ENCODE measurements around the gene SGCG.
A peak's percentile ranks its signal among the peaks of the same experiment; 100 is the strongest.
"Not testable (repeated sequence)": the region's sequence is repeated elsewhere in the genome, so short reads cannot be mapped to it uniquely, and the experiment has no call there.

Gene SGCG

DNA sequence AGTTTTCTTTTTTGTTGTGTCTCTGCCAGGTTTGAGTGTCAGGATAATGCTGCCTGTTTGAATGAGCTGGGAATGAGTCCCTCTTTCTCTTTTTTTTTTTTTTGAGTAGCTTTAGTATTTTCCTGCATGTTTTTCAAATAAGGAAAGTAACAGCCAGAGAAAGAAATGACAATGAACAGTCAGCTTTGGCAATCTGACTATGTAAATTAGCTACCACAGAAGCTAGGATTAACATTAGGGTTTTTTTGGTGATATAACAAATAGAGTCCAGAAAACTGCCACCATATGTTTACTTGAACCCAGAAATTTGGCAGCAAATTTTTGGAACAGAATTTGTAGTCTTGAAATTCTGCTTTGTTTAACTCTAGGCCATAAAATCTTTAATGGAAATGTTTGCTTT is 50.5 kb downstream of the SGCG start:
- DNase-seq, result no peak

- no peak for DNase-seq
These were observed 55.2 kb downstream of the SGCG start for GRCh38 chr13:23235994-23236393.

DNA sequence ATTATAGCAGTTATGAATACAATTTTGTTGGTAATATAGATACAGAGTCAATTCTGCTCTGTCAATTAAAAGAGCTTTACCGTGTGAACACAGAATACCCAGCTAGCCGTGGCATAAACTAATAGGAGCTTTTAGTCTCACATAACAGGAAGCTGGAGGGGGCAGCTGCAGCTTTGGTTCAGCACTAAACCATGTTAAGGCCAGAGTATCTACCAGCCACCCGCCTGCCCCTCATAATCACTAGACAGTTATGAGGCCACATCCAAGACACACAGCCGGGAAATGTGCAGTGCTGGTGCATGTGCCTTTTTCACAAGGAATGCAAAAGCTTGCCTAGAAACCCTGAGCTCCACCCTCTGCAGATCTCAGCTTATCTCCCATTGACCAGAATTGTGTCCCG is 62.3 kb downstream of the SGCG start:
- DNase-seq, result no peak

GRCh38 chr13:23248410-23248809 is 67.6 kb downstream of the SGCG start:
- DNase-seq, result not testable (repeated sequence)

- DNase-seq, result no peak
These were observed 73.7 kb downstream of the SGCG start for GRCh38 chr13:23254506-23254905.

GRCh38 chr13:23267571-23267970 is 86.8 kb downstream of the SGCG start:
- no peak for DNase-seq

DNA sequence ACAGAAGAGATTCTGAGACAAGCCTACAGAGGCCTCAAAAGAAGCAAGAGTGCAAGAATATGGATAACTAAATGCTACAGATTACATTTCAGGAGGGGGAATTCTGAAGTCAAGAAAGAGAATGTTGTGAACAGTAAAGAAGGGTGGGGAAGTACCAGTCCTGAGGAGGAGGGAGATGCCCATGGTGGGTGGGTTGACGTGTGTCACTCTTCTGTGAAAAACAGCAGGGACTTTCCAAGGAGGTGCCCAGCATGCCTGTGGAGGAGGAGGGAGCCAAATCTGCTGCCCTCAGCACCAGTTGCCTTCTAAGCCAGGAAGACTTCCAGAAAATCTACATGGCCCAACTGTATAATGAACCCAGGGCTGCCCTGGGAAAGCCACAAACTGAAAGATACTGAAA is 87.7 kb downstream of the SGCG start:
- DNase-seq, result no peak

DNA sequence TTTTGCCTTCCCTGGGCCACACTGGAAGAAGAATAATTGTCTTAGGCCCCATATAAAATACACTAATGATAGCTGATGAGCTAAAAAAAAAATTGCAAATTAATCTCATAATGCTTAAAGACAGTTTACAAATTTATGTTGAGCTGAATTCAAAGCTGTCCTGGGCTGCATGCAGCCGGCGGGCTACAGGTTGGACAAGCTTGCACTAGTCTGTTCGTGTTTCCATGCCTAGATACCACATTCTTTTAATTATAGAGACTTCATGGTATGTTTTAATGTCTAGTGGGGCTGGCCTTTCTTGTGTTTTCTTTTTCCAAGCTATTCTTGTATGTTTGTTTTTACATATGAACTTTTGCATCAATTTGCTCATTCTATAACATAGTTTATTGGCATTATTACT is 90.6 kb downstream of the SGCG start:
- no peak for DNase-seq

DNA sequence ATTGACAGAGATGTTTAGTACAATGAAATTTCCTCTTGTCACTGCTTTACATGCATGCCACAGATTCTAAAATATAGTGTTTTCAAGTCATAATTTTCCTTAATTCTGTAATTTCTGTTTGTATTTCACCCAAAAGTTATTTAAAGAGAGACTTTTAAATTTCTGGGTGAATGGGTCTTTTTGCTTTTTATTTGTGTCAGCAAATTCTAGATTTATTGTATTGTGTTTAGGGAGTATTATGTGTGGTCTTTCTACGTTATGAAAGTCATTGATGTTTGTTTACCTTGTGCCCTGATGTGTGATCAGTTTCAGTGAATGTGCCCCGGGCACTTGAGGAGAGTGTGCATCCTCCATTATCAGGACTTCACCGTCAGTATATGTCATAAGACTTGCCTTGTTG is 92.7 kb downstream of the SGCG start:
- DNase-seq, result no peak

DNA sequence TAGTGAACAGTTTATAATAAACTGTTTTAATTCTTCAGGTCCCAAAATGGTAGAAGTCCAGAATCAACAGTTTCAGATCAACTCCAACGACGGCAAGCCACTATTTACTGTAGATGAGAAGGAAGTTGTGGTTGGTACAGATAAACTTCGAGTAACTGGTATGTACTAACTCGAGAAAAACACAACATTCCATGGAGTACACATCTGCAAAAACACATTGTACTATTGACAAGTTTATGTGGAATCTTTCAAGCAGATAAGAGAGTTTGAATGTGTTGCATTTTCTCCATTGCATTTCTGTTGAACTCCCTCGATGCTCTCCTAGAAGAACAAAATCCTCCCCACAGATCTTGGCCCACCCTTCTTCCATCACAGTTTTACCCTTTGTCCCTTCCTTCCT is 98.5 kb downstream of the SGCG start:
- DNase-seq, result no peak

DNA sequence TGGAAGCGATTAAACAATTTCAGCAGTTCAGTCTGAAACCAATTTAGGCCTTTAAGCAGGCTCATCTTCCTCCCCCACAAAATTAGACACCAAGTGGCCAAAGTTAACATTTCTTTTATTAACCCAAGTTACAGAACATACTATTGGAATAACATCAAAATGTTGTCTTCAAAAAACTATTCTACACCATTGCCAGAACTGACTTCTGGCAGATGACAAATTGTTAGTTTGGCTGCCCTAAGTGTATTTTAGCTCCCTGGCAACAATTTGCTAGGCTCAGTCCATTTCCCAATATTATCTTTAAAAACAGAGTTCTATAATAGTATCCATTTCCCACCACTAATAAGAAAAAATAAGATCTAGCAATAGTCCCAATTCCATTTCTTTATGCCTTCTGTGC is 107.8 kb downstream of the SGCG start:
- no peak for DNase-seq

DNA sequence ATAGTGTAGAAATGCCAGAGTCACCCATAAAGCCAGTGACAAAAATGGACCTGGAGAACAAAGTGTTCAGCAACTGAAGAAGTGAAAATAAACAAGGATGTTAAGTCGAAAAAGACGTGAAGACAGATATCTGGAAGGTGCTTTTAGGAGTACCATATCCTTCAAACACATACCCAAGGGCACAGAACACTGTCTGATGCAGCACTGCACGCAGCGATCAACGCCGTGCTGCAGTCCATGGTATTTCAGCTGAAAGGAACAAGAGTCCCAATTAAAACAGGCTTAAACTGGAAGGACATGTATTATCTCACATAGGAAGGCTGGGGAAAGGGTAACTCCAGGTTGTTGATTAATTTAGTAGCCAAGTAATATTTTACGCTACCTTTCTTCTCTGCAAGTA is 108.2 kb downstream of the SGCG start:
- DNase-seq, result no peak

DNA sequence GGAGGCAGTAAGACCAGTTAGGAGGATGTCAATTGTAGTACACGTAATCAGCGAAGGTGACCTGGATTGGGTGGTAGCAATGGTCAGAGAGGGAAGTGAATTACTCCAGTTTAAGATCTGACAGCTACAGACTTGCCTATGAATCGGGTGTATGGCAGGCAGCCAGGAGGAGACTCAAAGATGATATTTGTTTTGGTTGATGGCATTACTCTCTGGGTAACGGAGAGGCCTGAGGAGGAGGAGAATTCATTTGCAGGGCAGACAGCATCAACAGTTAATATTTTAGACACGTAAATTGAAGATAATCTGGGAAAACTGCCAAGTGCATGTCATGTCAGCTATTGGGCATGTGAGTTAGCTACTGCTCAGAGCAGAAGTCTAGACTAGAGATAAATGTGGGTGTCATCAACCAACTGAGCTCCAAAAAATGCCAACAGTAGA is 109.2 kb downstream of the SGCG start:
- DNase-seq, result peak in 2 of 3 experiments; percentile 27 to 45

- no peak for DNase-seq
These were observed 111.8 kb downstream of the SGCG start for GRCh38 chr13:23292586-23292985.

GRCh38 chr13:23314837-23315236 is 134.1 kb downstream of the SGCG start:
- not testable (repeated sequence) for DNase-seq

DNA sequence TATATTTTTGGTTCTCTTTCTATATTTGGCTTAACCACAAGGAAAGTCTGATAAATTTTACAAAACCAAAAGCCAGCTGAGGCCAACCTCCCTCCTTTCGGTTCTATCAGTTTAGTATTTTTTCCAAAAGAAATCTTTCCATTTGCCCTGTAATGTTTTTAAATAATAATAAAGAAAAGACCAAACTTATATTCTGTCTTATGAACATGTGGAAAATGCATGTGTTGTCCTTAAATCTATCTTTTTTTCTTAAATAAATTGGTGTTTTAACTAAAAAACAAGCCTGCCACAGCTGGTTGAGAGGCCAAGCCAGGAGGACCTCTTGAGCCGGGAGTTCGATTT is 139.1 kb downstream of the SGCG start:
- no peak for DNase-seq

- DNase-seq, result no peak
These were observed 140.3 kb downstream of the SGCG start for GRCh38 chr13:23320926-23321534.

- no peak for DNase-seq
These were observed 140.9 kb downstream of the SGCG start for GRCh38 chr13:23321535-23322241.

- peak in 1 of 3 experiments; percentile 54 for DNase-seq
These were observed 141.9 kb downstream of the SGCG start for GRCh38 chr13:23322353-23323336.

DNA sequence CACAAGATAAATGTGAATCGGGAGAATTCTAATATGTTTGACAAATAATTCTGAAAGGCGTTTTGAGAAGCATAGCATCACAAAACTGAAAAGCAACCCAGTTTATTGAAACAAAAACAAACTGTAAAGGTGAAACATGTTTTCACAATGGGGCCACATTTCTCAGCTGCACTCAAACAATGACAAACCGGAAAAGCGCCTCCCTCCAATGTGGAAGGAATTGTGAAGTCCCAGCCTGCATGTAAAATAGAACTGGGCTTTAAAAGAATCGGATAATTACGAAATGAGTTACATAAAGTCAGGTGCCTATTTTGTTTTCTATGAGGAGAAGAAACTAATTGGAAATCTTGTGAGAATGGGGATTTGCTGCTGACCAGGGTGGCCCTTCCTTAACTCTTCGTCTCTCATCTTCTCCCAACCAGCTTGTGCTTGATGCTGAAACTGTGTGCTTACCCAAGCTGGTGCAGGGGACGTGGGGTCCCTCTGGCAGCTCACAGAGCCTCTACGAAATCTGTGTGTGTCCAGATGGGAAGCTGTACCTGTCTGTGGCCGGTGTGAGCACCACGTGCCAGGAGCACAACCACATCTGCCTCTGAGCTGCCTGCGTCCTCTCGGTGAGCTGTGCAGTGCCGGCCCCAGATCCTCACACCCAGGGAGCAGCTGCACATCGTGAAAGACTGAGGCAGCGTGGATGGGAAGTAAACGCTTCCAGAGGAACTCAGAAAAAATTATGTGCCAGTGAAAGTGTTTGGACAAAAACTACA is 143.3 kb downstream of the SGCG start:
- no peak for DNase-seq

DNA sequence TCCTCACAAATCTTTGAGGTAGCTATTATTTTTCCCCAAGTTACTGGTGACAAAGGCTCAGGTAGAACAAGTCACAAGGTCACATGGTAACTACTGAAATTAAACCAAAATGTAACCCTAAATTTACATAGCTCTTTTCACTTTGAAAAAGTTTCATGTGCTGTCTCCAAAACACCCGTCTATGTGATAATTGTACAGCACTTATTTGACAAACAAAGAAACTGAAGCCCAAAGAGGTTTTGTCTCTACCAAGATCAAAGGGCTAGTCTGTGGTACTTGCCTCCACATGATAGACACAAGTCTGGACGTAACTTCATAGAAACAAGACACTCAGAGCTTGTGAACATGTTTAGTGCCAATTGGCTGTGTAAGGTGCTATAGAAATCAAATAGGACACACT is 144.4 kb downstream of the SGCG start:
- no peak for DNase-seq

GRCh38 chr13:23330356-23330755 is 149.6 kb downstream of the SGCG start:
- DNase-seq, result no peak

DNA sequence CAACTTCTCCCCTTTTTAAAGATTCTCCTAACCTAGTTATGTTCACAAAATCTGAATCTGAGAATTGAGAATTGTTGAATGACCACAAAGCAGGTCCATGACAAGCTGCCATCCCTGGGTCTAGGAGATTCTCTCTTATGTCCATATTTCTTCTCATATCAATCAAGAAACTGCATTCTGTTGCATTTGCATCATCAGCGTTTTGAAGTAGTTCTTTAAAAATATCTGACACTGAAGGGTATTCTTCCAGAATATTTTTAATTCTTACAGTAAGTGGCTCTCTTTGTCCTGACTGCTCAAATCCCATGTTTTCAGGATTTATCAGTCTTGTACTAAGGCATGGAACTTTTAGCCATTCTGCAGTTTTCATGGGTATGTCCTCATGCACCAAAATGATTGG is 158.4 kb downstream of the SGCG start:
- no peak for DNase-seq
